Left lung (tissue), 10 donors: ENCODE results near the gene TRNP1. TPM values are rescaled to one million over a fixed set of nuclear protein-coding genes. Genes with fewer than 3 reads are reported as not detected.
A peak's percentile ranks its signal among the peaks of the same experiment; 100 is the strongest.

Experiments
- ATAC-seq: fragments of 200-7000 bp; cut with Tn5 transposase; one replicate; pipeline ENCODE4 v1.9.1; 2020; ENCODE audit warnings: moderate library complexity
- DNase-seq, 4 donors: peaks; one replicate each; pipeline ENCODE4 v3.0.0-alpha.2; 2013 to 2020
- H3K27ac ChIP-seq, 2 donors: fragments of 200-600 bp; sonication (generic) in 1 of 2; one replicate each; pipeline versions ENCODE4 v1.5.0 to v1.8.0; 2020 to 2021
- H3K27me3 ChIP-seq, 2 donors: fragments of 200-600 bp; sonication (generic) in 1 of 2; one replicate each; pipeline versions ENCODE4 v1.5.0 to v1.8.0; 2020 to 2021
- H3K36me3 ChIP-seq, 2 donors: fragments of 200-600 bp; sonication (generic) in 1 of 2; one replicate each; pipeline versions ENCODE4 v1.5.0 to v1.8.0; 2020 to 2021
- H3K4me1 ChIP-seq, 2 donors: fragments of 200-600 bp; one replicate each; pipeline ENCODE4 v1.8.0; 2021
- H3K4me3 ChIP-seq, 2 donors: fragments of 200-600 bp; sonication (generic) in 1 of 2; one replicate each; pipeline versions ENCODE4 v1.5.0 to v1.8.0; 2020 to 2021; ENCODE audit warnings: mild to moderate bottlenecking in 1 of 2
- H3K9me3 ChIP-seq, 2 donors: fragments of 200-600 bp; sonication (generic) in 1 of 2; one replicate each; pipeline versions ENCODE4 v1.5.0 to v1.8.0; 2020 to 2021
- intact Hi-C, 2 donors: fragments of 100-400 bp; cut with DNase I; formaldehyde crosslinking; loops; one replicate each; pipeline versions ENCODE4 v1.11.2 to v1.14.2; 2022
- polyA plus RNA-seq, 6 donors: library from polyadenylated mRNA; unstranded; fragments of 120-200 nt; gene quantifications; one replicate each; pipeline ENCODE4 v1.2.1, GENCODE V29; 2013; ENCODE audit not compliant: insufficient read length in 6 of 6
- total RNA-seq, 2 donors: library from RNA; stranded (reverse); fragmentation: NEBNext Ultra II Directional; extraction: Animal tissue kit (Norgen Biotek cat#: 25700); gene quantifications; one replicate each; pipeline ENCODE4 v1.2.1, GENCODE V29; 2021
- TF ChIP-seq, protein P1 (sequence below), 2 donors: fragments of 200-600 bp; sonication (generic) in 1 of 2; IDR thresholded peaks; one replicate each; pipeline versions ENCODE4 v1.5.0 to v1.8.0; 2021; ENCODE audit warnings: antibody characterized with exemption in 2 of 2
- donor health status: DM: no; HTN: yes; CAD: no.
- donor health status: DM: no; HTN: no; CAD: no.

The TRNP1 gene
- total and polyA plus RNA-seq, 8 donors, result 1.6 to 27.7 (median 3.2) TPM

DNA sequence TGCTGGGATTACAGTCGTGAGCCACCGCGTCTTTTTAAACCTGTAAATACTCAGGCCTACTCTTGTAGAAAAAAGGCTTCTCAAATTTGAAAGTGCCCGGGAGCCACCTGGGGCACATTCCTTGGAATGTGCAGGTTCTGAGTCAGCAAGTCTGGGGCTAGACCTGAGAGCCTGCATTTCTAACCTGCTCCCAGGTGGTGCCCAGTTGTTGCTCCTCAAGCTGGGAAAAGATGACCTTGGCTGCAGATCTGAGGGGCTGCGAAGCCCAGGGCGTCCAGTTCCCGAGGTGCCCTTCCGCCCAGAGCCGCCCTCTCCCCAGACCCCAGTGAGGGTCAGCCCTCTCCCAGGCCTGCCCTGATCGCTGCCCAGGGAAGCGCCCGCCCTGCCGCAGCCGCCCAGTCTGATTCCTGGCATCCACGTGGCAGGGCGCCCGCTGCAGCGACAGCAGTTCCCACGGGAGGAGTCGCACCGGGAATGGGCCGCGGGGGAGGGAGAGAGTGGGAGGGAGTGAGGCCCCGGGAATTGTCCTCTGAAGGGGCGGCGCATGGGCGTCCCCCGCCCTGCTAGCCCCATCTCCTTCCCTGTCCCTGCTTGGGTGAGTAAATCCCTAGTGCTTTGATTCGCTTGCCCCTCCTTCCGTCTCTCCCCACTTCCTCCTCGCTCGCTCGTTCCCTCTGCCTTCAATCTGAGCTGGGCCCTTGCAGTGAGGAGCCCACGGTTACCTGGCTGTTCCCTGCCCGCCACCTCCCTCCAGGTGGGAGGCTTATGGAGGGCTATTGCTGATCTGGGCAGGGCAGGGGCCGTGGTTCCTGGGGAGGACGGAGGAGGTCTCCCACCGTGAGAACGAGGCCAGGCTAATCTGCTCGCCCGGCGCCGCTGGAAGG lies 38.0 kb downstream of the TRNP1 start:
- no peaks in the 10 kb centered on the region for H3K9me3 ChIP-seq
- intact Hi-C loops, result no loop called here
- no peaks in the 10 kb centered on the region for H3K27me3 ChIP-seq
- H3K4me1 ChIP-seq, result peaks cover 29 to 39% of the 10 kb centered on the region in 2 donors
- peak overlapping the region; percentile 81 to 84 for H3K27ac ChIP-seq
- TF ChIP-seq, protein P1, sequence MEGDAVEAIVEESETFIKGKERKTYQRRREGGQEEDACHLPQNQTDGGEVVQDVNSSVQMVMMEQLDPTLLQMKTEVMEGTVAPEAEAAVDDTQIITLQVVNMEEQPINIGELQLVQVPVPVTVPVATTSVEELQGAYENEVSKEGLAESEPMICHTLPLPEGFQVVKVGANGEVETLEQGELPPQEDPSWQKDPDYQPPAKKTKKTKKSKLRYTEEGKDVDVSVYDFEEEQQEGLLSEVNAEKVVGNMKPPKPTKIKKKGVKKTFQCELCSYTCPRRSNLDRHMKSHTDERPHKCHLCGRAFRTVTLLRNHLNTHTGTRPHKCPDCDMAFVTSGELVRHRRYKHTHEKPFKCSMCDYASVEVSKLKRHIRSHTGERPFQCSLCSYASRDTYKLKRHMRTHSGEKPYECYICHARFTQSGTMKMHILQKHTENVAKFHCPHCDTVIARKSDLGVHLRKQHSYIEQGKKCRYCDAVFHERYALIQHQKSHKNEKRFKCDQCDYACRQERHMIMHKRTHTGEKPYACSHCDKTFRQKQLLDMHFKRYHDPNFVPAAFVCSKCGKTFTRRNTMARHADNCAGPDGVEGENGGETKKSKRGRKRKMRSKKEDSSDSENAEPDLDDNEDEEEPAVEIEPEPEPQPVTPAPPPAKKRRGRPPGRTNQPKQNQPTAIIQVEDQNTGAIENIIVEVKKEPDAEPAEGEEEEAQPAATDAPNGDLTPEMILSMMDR (IDR thresholded peaks at IDR 0.05), result no peak
- H3K36me3 ChIP-seq, result no peaks in the 10 kb centered on the region
- peak overlapping the region; percentile 19 to 23 for H3K4me3 ChIP-seq
- DNase-seq (peak; percentile 60 to 93 (median 82)), ATAC-seq (peak; percentile 82)

DNA sequence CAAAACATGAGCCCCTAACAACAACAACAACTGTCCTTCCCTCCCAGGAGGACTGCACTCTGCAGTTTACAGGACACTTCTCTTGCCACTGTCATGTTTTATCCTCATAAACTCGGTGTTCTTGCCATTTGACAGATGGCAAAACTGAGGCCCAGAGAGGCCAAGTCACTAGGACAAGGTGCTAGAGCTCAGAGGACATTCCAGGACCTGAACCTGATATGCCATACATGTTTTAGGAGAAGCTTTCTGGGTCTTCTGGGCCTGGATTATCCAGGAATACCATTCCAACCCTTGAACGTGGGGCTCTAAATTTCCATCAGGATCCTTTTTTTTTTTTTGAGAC lies 38.6 kb downstream of the TRNP1 start:
- no peak for DNase-seq
- Histone ChIP-seq H3K9me3 (no peaks in the 10 kb centered on the region), H3K36me3 (no peaks in the 10 kb centered on the region), H3K27me3 (no peaks in the 10 kb centered on the region), H3K4me3 (peak overlapping the region; percentile 19 to 23), H3K27ac (peak overlapping the region; percentile 81 to 84), H3K4me1 (peaks cover 25 to 38% of the 10 kb centered on the region in 2 donors)
- TF ChIP-seq, protein P1 (IDR thresholded peaks at IDR 0.05), result no peak
- ATAC-seq, result no peak
- intact Hi-C loops, result no loop called here

DNA sequence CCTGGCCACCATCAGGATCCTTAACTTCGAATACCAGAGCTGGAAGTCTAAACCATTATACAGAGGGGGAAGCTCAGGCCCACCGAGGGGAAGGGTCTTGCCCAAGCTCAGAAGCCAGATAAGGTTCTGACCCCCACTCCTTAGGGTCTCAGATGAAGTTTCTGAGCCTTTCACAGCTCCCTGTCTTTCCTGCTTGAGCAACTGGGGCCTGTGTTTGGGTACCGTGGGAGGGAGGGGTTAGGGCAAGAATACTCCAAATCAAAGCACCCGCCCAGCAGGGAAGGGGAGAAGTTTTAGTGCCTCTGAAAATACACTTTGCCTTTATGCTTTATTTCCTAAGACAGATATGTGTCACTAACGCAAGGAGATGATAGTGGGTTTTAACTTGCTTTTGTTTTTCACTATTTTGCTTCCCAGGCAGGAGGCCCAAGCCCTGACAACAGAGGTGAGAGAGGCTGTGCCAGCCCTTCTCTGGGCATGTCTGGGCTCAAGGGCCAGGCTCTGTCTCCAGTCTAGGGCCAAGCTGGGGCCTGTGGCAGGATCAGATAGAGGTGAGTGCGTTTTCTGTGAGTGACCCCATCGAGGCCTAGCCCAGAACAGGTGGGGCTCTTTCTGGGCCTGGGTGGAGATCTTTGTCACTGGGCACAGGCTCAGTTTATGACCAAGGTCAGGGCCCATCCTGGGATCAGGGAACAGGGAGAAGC lies 39.7 kb downstream of the TRNP1 start:
- no peaks in the 10 kb centered on the region for H3K36me3 ChIP-seq
- intact Hi-C loops, result no loop called here
- ATAC-seq, result peak; percentile 67

DNA sequence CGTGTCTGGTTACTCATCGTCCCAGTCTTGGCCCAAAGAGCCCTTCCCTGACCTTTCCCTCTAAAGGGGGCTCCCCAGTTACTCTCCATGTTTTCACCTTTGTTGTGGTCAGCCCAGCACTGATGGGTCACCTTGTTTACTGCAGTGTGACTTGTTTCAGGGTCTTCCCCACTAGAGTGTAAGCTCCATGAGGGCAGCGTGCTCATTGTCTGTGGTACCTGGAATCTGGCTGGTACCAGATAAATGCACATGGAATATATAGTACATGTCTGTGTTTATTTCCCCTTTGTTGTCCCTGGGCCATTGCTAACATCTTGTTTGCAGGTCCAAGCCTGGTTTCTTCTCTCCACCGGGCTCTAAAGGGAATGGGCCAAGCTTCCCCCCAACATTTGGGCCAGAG lies 41.9 kb downstream of the TRNP1 start:
- TF ChIP-seq, protein P1 (IDR thresholded peaks at IDR 0.05), result no peak
- ATAC-seq, result no peak
- H3K27me3 ChIP-seq, result no peaks in the 10 kb centered on the region

More for the DNA sequence above, 39.7 kb downstream of the TRNP1 start:
- Histone ChIP-seq H3K9me3 (no peaks in the 10 kb centered on the region), H3K4me3 (no peak overlapping the region), H3K27ac (peak overlapping the region; percentile 50 to 62), H3K4me1 (peaks cover 18 to 27% of the 10 kb centered on the region in 2 donors), H3K27me3 (no peaks in the 10 kb centered on the region)
- DNase-seq, result peak in 1 of 4 donors; percentile 54
- TF ChIP-seq, protein P1 (IDR thresholded peaks at IDR 0.05), result no peak

DNA sequence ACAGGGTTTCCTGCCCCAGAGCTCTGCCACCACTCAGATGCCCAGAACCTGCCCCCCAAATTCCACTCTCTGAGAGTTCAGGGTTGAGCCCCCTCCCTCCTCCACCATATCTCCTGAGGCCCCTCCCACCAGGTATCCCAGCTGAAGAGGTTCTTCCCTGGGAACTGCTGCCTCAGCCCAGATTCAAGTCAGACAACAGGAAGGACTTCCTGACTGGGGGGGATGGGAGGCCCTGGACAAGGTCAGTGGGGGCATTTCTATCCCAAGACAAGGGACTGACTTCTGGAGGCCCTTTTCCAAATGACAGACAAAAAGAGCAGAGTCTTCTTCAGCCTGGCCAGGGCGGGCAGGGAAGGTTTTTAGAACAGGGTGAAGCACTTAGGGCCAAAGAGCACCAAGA lies 43.2 kb downstream of the TRNP1 start:
- Histone ChIP-seq H3K4me3 (no peak overlapping the region), H3K9me3 (no peaks in the 10 kb centered on the region), H3K36me3 (no peaks in the 10 kb centered on the region), H3K27me3 (no peaks in the 10 kb centered on the region), H3K4me1 (peaks cover 14 to 18% of the 10 kb centered on the region in 2 donors), H3K27ac (no peak overlapping the region)
- ATAC-seq (no peak), DNase-seq (peak in 1 of 4 donors; percentile 8)
- TF ChIP-seq, protein P1 (IDR thresholded peaks at IDR 0.05), result no peak
- intact Hi-C loops, result no loop called here

More for the DNA sequence above, 41.9 kb downstream of the TRNP1 start:
- DNase-seq, result peak in 1 of 4 donors; percentile 8
- no peaks in the 10 kb centered on the region for H3K36me3 ChIP-seq
- peaks cover 18 to 26% of the 10 kb centered on the region in 2 donors for H3K4me1 ChIP-seq
- no peaks in the 10 kb centered on the region for H3K9me3 ChIP-seq
- no peak overlapping the region for H3K4me3 ChIP-seq
- peak overlapping the region in 1 of 2 donors; percentile 57 for H3K27ac ChIP-seq
- intact Hi-C loops, result no loop called here
